Subcutaneous abdominal adipose tissue (tissue), 5 donors: ENCODE measurements around the gene GYG2.
"Not testable (repeated sequence)": the region's sequence is repeated elsewhere in the genome, so short reads cannot be mapped to it uniquely, and the experiment has no call there.

ENCODE experiments used
- H3K27ac ChIP-seq: one replicate; pipeline ENCODE4 v1.7.0; 2013; ENCODE audit warnings: low read depth, mild to moderate bottlenecking, inconsistent platforms, low read length, moderate library complexity
- H3K27me3 ChIP-seq, 5 donors: one replicate each; pipeline ENCODE4 v1.7.0; 2013; ENCODE audit warnings: low read length in 5 of 5, inconsistent platforms in 1 of 5; ENCODE audit not compliant: control insufficient read depth in 5 of 5, insufficient read depth in 4 of 5
- H3K36me3 ChIP-seq, 5 donors: one replicate each; pipeline ENCODE4 v1.7.0; 2013; ENCODE audit warnings: low read length in 5 of 5; ENCODE audit not compliant: control insufficient read depth in 5 of 5, insufficient read depth in 5 of 5
- H3K4me1 ChIP-seq, 5 donors: one replicate each; pipeline ENCODE4 v1.7.0; 2013; ENCODE audit warnings: low read length in 5 of 5, mild to moderate bottlenecking in 3 of 5, moderate library complexity in 1 of 5; ENCODE audit not compliant: control insufficient read depth in 5 of 5, insufficient read depth in 5 of 5
- H3K4me3 ChIP-seq, 5 donors: one replicate each; pipeline ENCODE4 v1.7.0; 2013; ENCODE audit warnings: low read length in 5 of 5, low read depth in 1 of 5
- H3K9ac ChIP-seq, 5 donors: one replicate each; pipeline ENCODE4 v1.7.0; 2013; ENCODE audit warnings: low read length in 5 of 5, mild to moderate bottlenecking in 4 of 5, moderate library complexity in 3 of 5
- H3K9me3 ChIP-seq, 5 donors: one replicate each; pipeline ENCODE4 v1.7.0; 2013; ENCODE audit warnings: low read length in 5 of 5; ENCODE audit not compliant: control insufficient read depth in 5 of 5
- donor health status: healthy.
- donor health status: healthy.
- donor health status: healthy.
- donor health status: healthy.
- donor health status: healthy.

GYG2 gene

GRCh38 chrX:2811271-2811670 lies 17.5 kb upstream of the GYG2 start:
- Histone ChIP-seq H3K4me1 (peaks cover 0 to 4% (median 3%) of the 10 kb centered on the region in 5 donors), H3K27me3 (peaks cover 0 to 2% (median 0%) of the 10 kb centered on the region in 5 donors), H3K36me3 (no peaks in the 10 kb centered on the region), H3K9ac (no peak overlapping the region), H3K27ac (no peak overlapping the region), H3K4me3 (no peak overlapping the region), H3K9me3 (no peaks in the 10 kb centered on the region)

GRCh38 chrX:2812161-2812907 lies 16.4 kb upstream of the GYG2 start:
- Histone ChIP-seq H3K4me3 (peak overlapping the region in 4 of 5 donors; percentile 3 to 53 (median 46)), H3K9ac (peak overlapping the region in 2 of 5 donors; percentile 57 to 59)
- not testable (repeated sequence) for H3K4me1 ChIP-seq, H3K36me3 ChIP-seq, H3K27ac ChIP-seq, H3K27me3 ChIP-seq, H3K9me3 ChIP-seq

- Histone ChIP-seq H3K9me3 (no peaks in the 10 kb centered on the region), H3K27me3 (no peaks in the 10 kb centered on the region), H3K4me1 (peaks cover 0 to 14% (median 3%) of the 10 kb centered on the region in 5 donors), H3K27ac (no peak overlapping the region), H3K36me3 (peaks cover 0 to 5% (median 0%) of the 10 kb centered on the region in 5 donors), H3K9ac (no peak overlapping the region), H3K4me3 (no peak overlapping the region)
These were observed 11.7 kb upstream of the GYG2 start for GRCh38 chrX:2817036-2817435.

GRCh38 chrX:2819345-2820135 lies 9.2 kb upstream of the GYG2 start:
- H3K27me3 ChIP-seq: no peaks in the 10 kb centered on the region
- peaks cover 0 to 5% (median 0%) of the 10 kb centered on the region in 5 donors for H3K36me3 ChIP-seq
- peaks cover 0 to 19% (median 9%) of the 10 kb centered on the region in 5 donors for H3K4me1 ChIP-seq
- H3K27ac ChIP-seq: no peak overlapping the region
- H3K9ac ChIP-seq: no peak overlapping the region
- no peaks in the 10 kb centered on the region for H3K9me3 ChIP-seq
- H3K4me3 ChIP-seq: no peak overlapping the region

GRCh38 chrX:2820136-2820771 lies 8.5 kb upstream of the GYG2 start:
- Histone ChIP-seq H3K27me3 (no peaks in the 10 kb centered on the region), H3K9ac (no peak overlapping the region), H3K27ac (no peak overlapping the region), H3K4me1 (peaks cover 0 to 26% (median 17%) of the 10 kb centered on the region in 5 donors), H3K9me3 (no peaks in the 10 kb centered on the region), H3K4me3 (no peak overlapping the region), H3K36me3 (peaks cover 0 to 5% (median 0%) of the 10 kb centered on the region in 5 donors)

- Histone ChIP-seq H3K9ac (peak overlapping the region in 3 of 5 donors; percentile 7 to 62 (median 19)), H3K4me1 (peaks cover 0 to 49% (median 31%) of the 10 kb centered on the region in 5 donors), H3K27ac (peak overlapping the region; percentile 82), H3K27me3 (peaks cover 0 to 10% (median 0%) of the 10 kb centered on the region in 5 donors), H3K4me3 (peak overlapping the region in 3 of 5 donors; percentile 8 to 33 (median 29)), H3K36me3 (no peaks in the 10 kb centered on the region), H3K9me3 (no peaks in the 10 kb centered on the region)
These were observed 4.8 kb upstream of the GYG2 start for GRCh38 chrX:2823795-2824386.

- Histone ChIP-seq H3K27me3 (peaks cover 0 to 15% (median 0%) of the 10 kb centered on the region in 5 donors), H3K4me1 (peaks cover 0 to 52% (median 31%) of the 10 kb centered on the region in 5 donors), H3K36me3 (no peaks in the 10 kb centered on the region), H3K9me3 (no peaks in the 10 kb centered on the region), H3K9ac (no peak overlapping the region), H3K4me3 (no peak overlapping the region), H3K27ac (peak overlapping the region; percentile 44)
These were observed 3.8 kb upstream of the GYG2 start for GRCh38 chrX:2824886-2825285.

- H3K36me3 ChIP-seq: peaks cover 0 to 5% (median 0%) of the 10 kb centered on the region in 5 donors
- H3K9me3 ChIP-seq: no peaks in the 10 kb centered on the region
- peak overlapping the region in 1 of 5 donors; percentile 77 for H3K9ac ChIP-seq
- peaks cover 0 to 67% (median 48%) of the 10 kb centered on the region in 5 donors for H3K4me1 ChIP-seq
- peak overlapping the region in 4 of 5 donors; percentile 29 to 75 (median 48) for H3K4me3 ChIP-seq
- H3K27me3 ChIP-seq: peaks cover 0 to 24% (median 0%) of the 10 kb centered on the region in 5 donors
- peak overlapping the region; percentile 63 for H3K27ac ChIP-seq
These were observed 255 bp downstream of the GYG2 start for GRCh38 chrX:2828959-2829411.

GRCh38 chrX:2829469-2830246 lies 928 bp downstream of the GYG2 start:
- Histone ChIP-seq H3K9me3 (no peaks in the 10 kb centered on the region), H3K4me1 (peaks cover 0 to 67% (median 48%) of the 10 kb centered on the region in 5 donors), H3K36me3 (peaks cover 0 to 5% (median 0%) of the 10 kb centered on the region in 5 donors), H3K9ac (peak overlapping the region in 4 of 5 donors; percentile 30 to 77 (median 48)), H3K27ac (peak overlapping the region; percentile 63), H3K27me3 (peaks cover 0 to 24% (median 0%) of the 10 kb centered on the region in 5 donors), H3K4me3 (peak overlapping the region; percentile 52 to 79 (median 67))
